ENCODE results near the gene CPLX4. TPM values are rescaled to one million over a fixed set of nuclear protein-coding genes. Genes with fewer than 3 reads are reported as not detected.

Gene CPLX4
- total RNA-seq, 2 experiments from 2014 or later: not detected

DNA sequence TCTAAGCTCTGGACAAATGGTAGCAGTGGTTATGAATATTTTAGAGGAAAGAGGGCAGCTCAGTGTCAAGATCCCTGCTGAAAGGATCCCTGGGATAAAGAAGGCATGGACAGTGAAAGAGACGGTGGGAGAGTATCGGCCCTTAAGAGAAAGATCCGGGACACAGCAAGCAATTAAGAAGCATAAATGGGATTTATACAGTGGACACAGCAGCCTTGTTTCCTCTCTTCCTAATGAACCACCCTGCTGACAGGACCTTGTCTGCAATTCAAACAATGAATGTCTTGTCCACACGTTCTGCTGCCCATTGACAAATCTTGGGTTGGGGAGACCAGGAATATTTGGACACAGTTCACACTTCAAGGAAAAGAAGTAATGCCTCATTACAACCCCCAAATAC lies 16.5 kb downstream of the CPLX4 start:
- Histone ChIP-seq H3K27me3 (ENCODE audit: control insufficient read depth in 1 of 2, insufficient read depth in 2 of 2, low read length in 2 of 2) (peaks cover 2 to 5% of the 10 kb centered on the region in 2 experiments), H3K36me3 (ENCODE audit: insufficient read depth, low read length) (no peaks in the 10 kb centered on the region), H3K4me3 (ENCODE audit: low read length) (no peak overlapping the region), H3K9me3 (ENCODE audit: control insufficient read depth in 1 of 2, insufficient read depth in 1 of 2, low read length in 2 of 2) (peaks cover 0 to 4% of the 10 kb centered on the region in 2 experiments), H3K4me1 (ENCODE audit: insufficient read depth, low read length) (no peaks in the 10 kb centered on the region), H3K27ac (ENCODE audit: low read depth in 1 of 2, low read length in 2 of 2) (no peak overlapping the region)
- intact Hi-C loops (cut with DNase I, micrococcal nuclease): no loop called here
- no peaks in the 10 kb centered on the region for H3K9me3 Mint-ChIP-seq
- ChIA-PET CTCF (no interaction called here), POLR2A (no interaction called here)
- H3K4me3 Mint-ChIP-seq: no peak overlapping the region
- no peak for TF ChIP-seq CTCF (IDR thresholded peaks at IDR 0.05)
- DNase-seq (no peak), ATAC-seq (ENCODE audit: poor library complexity) (no peak)
- peaks cover 38% of the 10 kb centered on the region for H3K27me3 Mint-ChIP-seq
- H3K36me3 Mint-ChIP-seq (ENCODE audit: low read depth): no peaks in the 10 kb centered on the region
- no peaks in the 10 kb centered on the region for H3K4me1 Mint-ChIP-seq (ENCODE audit: low read depth)
- H3K27ac Mint-ChIP-seq: no peak overlapping the region

DNA sequence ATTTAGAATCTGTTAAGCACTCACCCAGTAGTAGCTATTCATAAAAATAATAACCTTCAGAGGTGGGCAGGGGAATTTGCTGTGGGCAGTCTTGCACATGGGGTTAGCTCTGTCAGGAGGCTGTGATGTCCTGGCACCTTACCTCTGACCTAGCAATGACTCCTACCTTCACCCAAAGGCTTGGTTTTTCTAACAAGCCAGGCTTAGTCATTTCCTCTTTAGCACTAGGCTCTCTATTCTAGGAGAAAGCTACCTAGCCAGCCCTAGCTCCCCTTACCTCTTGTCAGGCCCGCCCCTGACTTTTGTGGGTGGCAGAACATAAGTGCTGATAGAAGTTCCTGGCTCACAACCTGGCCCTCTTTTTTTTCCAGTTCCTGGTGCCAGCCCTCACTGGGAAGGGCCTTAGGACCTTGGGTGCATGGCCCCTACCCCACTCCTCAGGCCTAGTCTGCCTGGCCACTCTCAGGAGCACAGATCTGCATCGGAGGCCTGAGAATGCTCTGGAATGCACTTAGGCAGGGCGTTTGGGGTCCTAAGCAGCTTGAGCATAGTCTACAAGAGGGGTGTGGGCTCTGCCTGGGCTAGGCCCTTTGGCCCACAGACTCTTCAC lies 17.7 kb downstream of the CPLX4 start:
- no peak for DNase-seq
- Mint-ChIP-seq H3K27ac (no peak overlapping the region), H3K4me3 (no peak overlapping the region), H3K9me3 (no peaks in the 10 kb centered on the region), H3K27me3 (peaks cover 36% of the 10 kb centered on the region), H3K4me1 (ENCODE audit: low read depth) (no peaks in the 10 kb centered on the region), H3K36me3 (ENCODE audit: low read depth) (no peaks in the 10 kb centered on the region)
- CTCF ChIA-PET: interaction anchor here (0.9 kb wide), 1 partner anchor 101 kb away, joined by 3 read pairs; no protein-coding TSS in a partner anchor
- Histone ChIP-seq H3K36me3 (ENCODE audit: insufficient read depth, low read length) (no peaks in the 10 kb centered on the region), H3K27me3 (ENCODE audit: control insufficient read depth in 1 of 2, insufficient read depth in 2 of 2, low read length in 2 of 2) (peaks cover 4 to 5% of the 10 kb centered on the region in 2 experiments), H3K4me3 (ENCODE audit: low read length) (no peak overlapping the region), H3K9me3 (ENCODE audit: control insufficient read depth in 1 of 2, insufficient read depth in 1 of 2, low read length in 2 of 2) (peaks cover 0 to 4% of the 10 kb centered on the region in 2 experiments), H3K4me1 (ENCODE audit: insufficient read depth, low read length) (no peaks in the 10 kb centered on the region), H3K27ac (ENCODE audit: low read depth in 1 of 2, low read length in 2 of 2) (no peak overlapping the region)
- TF ChIP-seq CTCF (IDR thresholded peaks at IDR 0.05): no peak
- intact Hi-C loops (cut with DNase I, micrococcal nuclease): no loop called here
- POLR2A ChIA-PET: no interaction called here
- no peak for ATAC-seq (ENCODE audit: poor library complexity)

DNA sequence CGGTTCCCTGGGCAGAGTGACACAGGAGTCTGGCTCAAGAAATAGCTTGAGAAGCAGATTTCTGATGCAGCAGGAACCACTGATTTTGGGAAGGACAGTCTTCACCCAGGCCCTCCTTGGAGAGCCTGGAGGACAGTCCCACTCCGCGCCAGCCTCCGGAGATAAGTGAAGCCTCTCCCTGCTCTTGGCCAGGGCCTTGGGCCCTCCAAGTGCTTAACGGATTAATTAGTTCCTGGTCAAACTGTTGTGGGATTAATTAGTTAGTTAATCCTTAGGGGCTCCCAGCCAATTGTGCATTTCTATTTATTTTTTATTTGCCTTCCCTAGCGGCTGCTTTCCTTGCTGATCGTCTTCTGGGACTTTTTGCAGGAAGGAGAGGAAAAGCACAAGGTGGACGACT lies 19.6 kb downstream of the CPLX4 start:
- Histone ChIP-seq H3K36me3 (ENCODE audit: insufficient read depth, low read length) (no peaks in the 10 kb centered on the region), H3K9me3 (ENCODE audit: control insufficient read depth in 1 of 2, insufficient read depth in 1 of 2, low read length in 2 of 2) (peaks cover 0 to 4% of the 10 kb centered on the region in 2 experiments), H3K27ac (ENCODE audit: low read depth in 1 of 2, low read length in 2 of 2) (no peak overlapping the region), H3K27me3 (ENCODE audit: control insufficient read depth in 1 of 2, insufficient read depth in 2 of 2, low read length in 2 of 2) (peaks cover 7 to 9% of the 10 kb centered on the region in 2 experiments), H3K4me1 (ENCODE audit: insufficient read depth, low read length) (no peaks in the 10 kb centered on the region), H3K4me3 (ENCODE audit: low read length) (no peak overlapping the region)
- Mint-ChIP-seq H3K9me3 (no peaks in the 10 kb centered on the region), H3K36me3 (ENCODE audit: low read depth) (no peaks in the 10 kb centered on the region), H3K27me3 (peaks cover 37% of the 10 kb centered on the region), H3K27ac (no peak overlapping the region), H3K4me3 (no peak overlapping the region), H3K4me1 (ENCODE audit: low read depth) (no peaks in the 10 kb centered on the region)
- no peak for TF ChIP-seq CTCF (IDR thresholded peaks at IDR 0.05)
- CTCF ChIA-PET: no interaction called here
- POLR2A ChIA-PET: no interaction called here
- no peak for ATAC-seq (ENCODE audit: poor library complexity)
- no peak for DNase-seq
- intact Hi-C loops (cut with DNase I, micrococcal nuclease): no loop called here
